SU-DHL-6 (cell line): ENCODE results near the gene ANKFY1.

ENCODE experiments used
- CTCF ChIP-seq: fragments of 200-600 bp; sonication (generic); IDR thresholded peaks from one replicate; pipeline ENCODE4 v1.5.1; 2017; ENCODE audit warnings: antibody characterized with exemption, mild to moderate bottlenecking, low read length, moderate library complexity; ENCODE audit not compliant: insufficient read depth, poor library complexity, severe bottlenecking
- EZH2phosphoT487 ChIP-seq: fragments of 200-600 bp; sonication (generic), shearing (Covaris generic); conservative IDR thresholded peaks from 2 replicates; pipeline ENCODE4 v1.6.1; 2018; ENCODE audit warnings: mild to moderate bottlenecking, antibody characterized with exemption, low read length, moderate library complexity, mixed read lengths

DNA sequence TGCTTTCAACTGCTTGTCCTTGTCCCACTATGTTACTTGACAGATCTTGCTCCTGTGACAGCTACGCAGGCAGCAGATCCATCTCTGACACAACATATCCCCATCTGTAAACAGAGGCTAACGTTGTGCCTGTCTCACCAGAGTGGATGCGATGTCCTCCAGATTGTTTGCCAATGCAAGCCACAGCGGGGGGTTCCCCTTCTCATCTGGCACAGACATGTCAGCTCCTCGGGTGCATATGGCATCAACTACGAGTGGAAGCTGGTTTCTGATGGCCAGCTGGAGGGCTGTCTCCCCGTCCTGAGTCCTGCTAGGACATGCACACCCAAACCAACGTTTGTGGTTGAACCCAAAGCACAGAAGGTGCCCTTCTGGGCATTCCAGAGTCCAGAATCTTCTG lies 81.7 kb downstream of the ANKFY1 start:
- TF ChIP-seq CTCF, result no peak
- no peak for TF ChIP-seq EZH2phosphoT487
